ENCODE measurements around the gene P2RY12.

Gene P2RY12

DNA sequence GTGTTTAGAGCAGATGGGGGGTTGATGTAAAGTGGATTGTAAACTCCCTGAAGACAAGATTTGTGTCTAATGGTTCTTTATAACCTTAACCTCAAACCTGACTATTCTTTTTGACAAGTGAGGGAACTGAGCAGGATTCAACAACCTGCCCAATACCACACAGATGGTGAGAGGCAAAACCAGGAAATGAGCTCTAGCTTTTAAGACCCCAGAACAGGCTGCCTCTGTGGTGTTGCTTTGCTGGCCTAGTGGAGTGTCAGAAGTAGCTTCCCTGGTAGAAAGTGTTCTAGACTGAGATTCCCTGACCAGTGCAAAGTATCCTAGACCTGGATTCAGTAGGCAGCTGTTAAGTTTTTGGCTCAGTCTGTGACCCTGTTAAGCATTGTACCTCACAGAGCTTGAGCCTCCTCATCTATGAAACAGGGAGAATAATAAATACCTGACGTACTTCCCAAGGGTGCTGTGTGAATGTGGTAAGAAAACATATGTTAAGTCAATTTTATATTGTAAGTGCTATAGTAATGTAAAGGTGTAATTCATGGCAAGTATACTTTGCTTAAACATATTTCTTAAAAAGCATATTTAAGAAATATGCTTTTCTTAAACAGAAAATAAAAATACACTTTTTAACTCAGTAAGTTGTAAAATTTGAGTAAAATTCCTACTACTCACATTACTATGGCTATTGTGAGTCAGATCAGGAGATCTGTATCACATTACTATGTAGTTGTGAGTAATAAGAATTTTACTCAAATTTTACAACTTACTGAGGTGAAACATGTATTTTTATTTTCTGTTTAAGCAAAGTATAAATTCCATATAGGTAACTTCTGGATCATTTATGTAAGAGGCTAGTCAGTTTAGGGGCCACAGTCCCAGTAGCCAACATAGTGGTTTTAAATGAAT, 76.7 kb downstream of the P2RY12 start:
- H3K9me3 ChIP-seq = no peaks in the 10 kb centered on the region
- no peak for TF ChIP-seq CTCF (IDR thresholded peaks at IDR 0.05; ENCODE audit: low read depth, low read length)
- no peaks in the 10 kb centered on the region for H3K36me3 ChIP-seq
- no peak overlapping the region for H3K4me3 ChIP-seq (ENCODE audit: low read depth, low read length)
- H3K27me3 ChIP-seq = no peaks in the 10 kb centered on the region
- no peaks in the 10 kb centered on the region for H3K4me1 ChIP-seq
- DNase-seq = no peak

DNA sequence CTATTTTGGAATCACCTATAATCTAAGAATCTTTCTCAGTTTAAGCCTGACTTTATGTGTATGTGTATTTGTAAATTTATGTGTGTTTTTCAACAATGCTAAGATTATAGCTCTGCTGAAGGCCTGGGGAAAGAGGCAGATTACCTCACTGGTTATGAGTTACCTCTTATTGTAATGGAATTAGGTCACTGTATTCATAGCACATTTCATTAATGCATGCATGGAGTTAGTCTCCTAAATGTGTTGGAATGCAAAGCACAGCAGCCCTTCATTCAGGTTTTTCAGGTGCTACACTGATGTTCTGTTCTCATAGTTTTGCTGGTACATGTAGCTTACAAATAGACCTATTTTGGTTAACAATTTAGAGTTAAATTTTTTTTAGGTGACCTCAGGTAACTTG, 77.4 kb downstream of the P2RY12 start:
- Histone ChIP-seq H3K4me1 (no peaks in the 10 kb centered on the region), H3K9me3 (no peaks in the 10 kb centered on the region), H3K27me3 (no peaks in the 10 kb centered on the region), H3K4me3 (ENCODE audit: low read depth, low read length) (no peak overlapping the region), H3K36me3 (no peaks in the 10 kb centered on the region)
- TF ChIP-seq CTCF (IDR thresholded peaks at IDR 0.05; ENCODE audit: low read depth, low read length) = no peak
- DNase-seq = no peak

GRCh38 chr3:151306168-151306810, 78.3 kb downstream of the P2RY12 start:
- no peaks in the 10 kb centered on the region for H3K4me1 ChIP-seq

GRCh38 chr3:151305775-151306151, 78.8 kb downstream of the P2RY12 start:
- no peaks in the 10 kb centered on the region for H3K36me3 ChIP-seq
- DNase-seq = no peak
- no peaks in the 10 kb centered on the region for H3K4me1 ChIP-seq
- no peak overlapping the region for H3K4me3 ChIP-seq (ENCODE audit: low read depth, low read length)
- H3K9me3 ChIP-seq = no peaks in the 10 kb centered on the region
- no peaks in the 10 kb centered on the region for H3K27me3 ChIP-seq
- TF ChIP-seq CTCF (IDR thresholded peaks at IDR 0.05; ENCODE audit: low read depth, low read length) = no peak

More at GRCh38 chr3:151306168-151306810, 78.3 kb downstream of the P2RY12 start:
- TF ChIP-seq CTCF (IDR thresholded peaks at IDR 0.05; ENCODE audit: low read depth, low read length) = no peak
- DNase-seq = no peak
- H3K4me3 ChIP-seq (ENCODE audit: low read depth, low read length) = no peak overlapping the region
- H3K27me3 ChIP-seq = no peaks in the 10 kb centered on the region
- no peaks in the 10 kb centered on the region for H3K9me3 ChIP-seq
- no peaks in the 10 kb centered on the region for H3K36me3 ChIP-seq

DNA sequence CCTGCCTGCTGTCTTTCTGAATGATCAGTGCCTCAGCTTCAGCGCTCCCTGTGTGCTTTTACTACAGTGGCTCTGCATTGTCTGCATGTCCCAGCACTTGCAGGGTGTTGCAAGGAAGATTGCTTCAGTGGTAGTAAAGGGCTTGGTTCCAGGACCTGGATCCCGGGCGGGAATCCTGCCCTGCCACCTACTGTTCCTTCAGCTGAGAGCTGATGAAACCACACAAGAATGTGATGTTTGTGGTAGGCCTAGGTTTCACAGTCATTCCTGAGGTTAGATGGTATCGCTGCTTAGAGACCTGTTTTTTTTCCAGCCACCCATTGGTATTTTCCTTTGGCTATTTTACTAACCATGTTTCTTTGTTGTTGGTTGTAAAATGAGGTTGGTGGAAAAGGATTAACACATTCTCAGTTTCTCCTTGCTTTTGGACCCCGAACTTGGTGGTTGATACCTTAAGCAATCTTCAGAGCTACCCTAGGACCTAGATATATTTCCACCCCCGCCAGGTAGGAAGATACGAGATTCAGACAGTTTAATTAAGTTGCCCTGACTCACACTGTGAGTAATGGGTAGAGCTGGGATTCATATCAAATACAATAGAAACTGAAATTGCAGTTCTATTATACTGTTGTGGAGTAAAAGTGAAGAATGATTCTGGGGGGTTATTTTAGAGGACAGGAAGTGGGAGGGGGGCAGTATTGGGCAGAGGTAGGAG, 79.3 kb downstream of the P2RY12 start:
- Histone ChIP-seq H3K27me3 (no peaks in the 10 kb centered on the region), H3K9me3 (no peaks in the 10 kb centered on the region), H3K36me3 (no peaks in the 10 kb centered on the region), H3K4me1 (no peaks in the 10 kb centered on the region), H3K4me3 (ENCODE audit: low read depth, low read length) (no peak overlapping the region)
- DNase-seq = no peak
- TF ChIP-seq CTCF (IDR thresholded peaks at IDR 0.05; ENCODE audit: low read depth, low read length) = no peak
